A549 (cell line): ENCODE measurements around the gene ZNF280A. TPM values are rescaled to one million over a fixed set of nuclear protein-coding genes. Genes with fewer than 3 reads are reported as not detected.

Experiments used
- ATAC-seq, 2 experiments: fragments of 200-7000 bp in 1 of 2; fragments of >200 bp in 1 of 2; cut with Nextera tagmentation in 1 of 2; cut with Tn5 transposase in 1 of 2; 3 replicates each; pipeline versions ENCODE4 v1.8.0 to v1.9.1; 2018 to 2020; ENCODE audit warnings: mild to moderate bottlenecking in 1 of 2, moderate library complexity in 1 of 2
- CTCF ChIA-PET: fragments of 300-600 bp; sonication (Branson Sonifier 250); formaldehyde crosslinking; extraction: SDS; loops from one replicate; lab custom pipeline; 2021; ENCODE audit warnings: antibody characterized with exemption, inconsistent platforms; lab: Yijun Ruan, JAX
- POLR2A ChIA-PET: fragments of 350-600 bp; formaldehyde crosslinking; extraction: SDS; loops from one replicate; lab custom pipeline; 2021; ENCODE audit warnings: antibody characterized with exemption, inconsistent platforms; lab: Yijun Ruan, JAX
- DNase-seq, 2 experiments: peaks; one replicate each; pipeline versions ENCODE4 v3.0.0 to v3.0.0-alpha.2; 2011 to 2016; ENCODE audit warnings: low read depth in 1 of 2, low spot score in 1 of 2
- FAIRE-seq: peaks from 2 replicates; lab custom pipeline; 2011; peaks lifted over from hg19 to GRCh38; lab: Jason Lieb, UNC
- H3K27ac ChIP-seq, 2 experiments: fragments of >200 bp; sonication (Bioruptor Twin); formaldehyde crosslinking; 3 replicates each; pipeline ENCODE4 v1.5.1; 2016 to 2017
- H3K4me1 ChIP-seq: fragments of >200 bp; sonication (Bioruptor Twin); formaldehyde crosslinking; 3 replicates; pipeline ENCODE4 v1.6.1; 2016
- H3K4me2 ChIP-seq: fragments of >200 bp; sonication (Bioruptor Twin); formaldehyde crosslinking; 3 replicates; pipeline ENCODE4 v1.6.1; 2016
- H3K4me3 ChIP-seq: fragments of >200 bp; sonication (Bioruptor Twin); formaldehyde crosslinking; 3 replicates; pipeline ENCODE4 v1.5.1; 2016
- H3K9me3 ChIP-seq: fragments of >200 bp; sonication (Bioruptor Twin); formaldehyde crosslinking; 3 replicates; pipeline ENCODE4 v1.6.1; 2016
- BHLHE40 ChIP-seq: IDR thresholded peaks from 2 replicates; pipeline ENCODE4 v1.6.1; 2012; ENCODE audit warnings: low read depth, low read length, inconsistent platforms
- CHD2 ChIP-seq: fragments of 150-350 bp; IDR thresholded peaks from 2 replicates; pipeline ENCODE4 v1.6.1; 2014; ENCODE audit warnings: low read length; ENCODE audit not compliant: partially characterized antibody
- EHF ChIP-seq: fragments of 250-450 bp; sonication (Bioruptor Pico); IDR thresholded peaks from 2 replicates; pipeline ENCODE4 v1.5.0; 2020; ENCODE audit warnings: mild to moderate bottlenecking
- ELK1 ChIP-seq: fragments of 150-350 bp; IDR thresholded peaks from 2 replicates; pipeline ENCODE4 v1.6.1; 2014; ENCODE audit warnings: low read depth, mild to moderate bottlenecking, low read length
- GATA3 ChIP-seq: IDR thresholded peaks from 2 replicates; pipeline ENCODE4 v1.6.1; 2012; ENCODE audit warnings: borderline replicate concordance
- HOXB13 ChIP-seq: fragments of 250-450 bp; sonication (Bioruptor Pico); IDR thresholded peaks from 2 replicates; pipeline ENCODE4 v1.5.0; 2020; ENCODE audit warnings: low read depth, mild to moderate bottlenecking, moderate library complexity
- HOXB5 ChIP-seq: fragments of 250-450 bp; sonication (Bioruptor Pico); IDR thresholded peaks from 2 replicates; pipeline ENCODE4 v1.5.0; 2020; ENCODE audit warnings: mild to moderate bottlenecking, moderate library complexity
- MAFK ChIP-seq: fragments of 450-650 bp; IDR thresholded peaks from 2 replicates; pipeline ENCODE4 v1.6.1; 2014; ENCODE audit not compliant: partially characterized antibody
- MYC ChIP-seq: IDR thresholded peaks from 2 replicates; pipeline ENCODE4 v1.6.1; 2012; ENCODE audit warnings: mild to moderate bottlenecking, inconsistent platforms, low read length, improper control_type of control experiment, borderline replicate concordance
- PBX3 ChIP-seq: IDR thresholded peaks from 2 replicates; pipeline ENCODE4 v1.6.1; 2012
- PHF8 ChIP-seq: fragments of 200-600 bp; sonication (generic); IDR thresholded peaks from 2 replicates; pipeline ENCODE4 v1.6.1; 2016; ENCODE audit warnings: low read depth, mild to moderate bottlenecking, antibody characterized with exemption, moderate library complexity, borderline replicate concordance
- POLR2A ChIP-seq: IDR thresholded peaks from 2 replicates; pipeline ENCODE4 v1.6.1; 2012; ENCODE audit warnings: mild to moderate bottlenecking, low read length
- RFX5 ChIP-seq: fragments of 450-650 bp; IDR thresholded peaks from 2 replicates; pipeline ENCODE4 v1.7.1; 2014; ENCODE audit warnings: antibody characterized with exemption, mild to moderate bottlenecking, moderate library complexity
- TP53 ChIP-seq: fragments of 250-450 bp; sonication (Bioruptor Pico); IDR thresholded peaks from 2 replicates; pipeline ENCODE4 v1.5.0; 2021; ENCODE audit warnings: mild to moderate bottlenecking, moderate library complexity
- ZC3H11A ChIP-seq: fragments of 450-650 bp; IDR thresholded peaks from 2 replicates; pipeline ENCODE4 v1.6.1; 2014; ENCODE audit warnings: antibody characterized with exemption, mild to moderate bottlenecking
- ZNF302 ChIP-seq: fragments of 250-450 bp; sonication (Bioruptor Pico); IDR thresholded peaks from 2 replicates; pipeline ENCODE4 v1.9.0; 2021; ENCODE audit warnings: inconsistent platforms, mild to moderate bottlenecking, moderate library complexity
- ZSCAN20 ChIP-seq: fragments of 250-450 bp; sonication (Bioruptor Pico); IDR thresholded peaks from 2 replicates; pipeline ENCODE4 v1.8.0; 2022; ENCODE audit warnings: mild to moderate bottlenecking, moderate library complexity
- WGBS: methylation state at CpG from one replicate; pipeline ENCODE4 v1.1.6; 2017; ENCODE audit errors: missing lambda C conversion rate; 5-methylcytosine and 5-hydroxymethylcytosine counted together
- polyA plus RNA-seq, 4 experiments: library from polyadenylated mRNA; depleted of rRNA in 3 of 4; stranded (reverse); fragments of >200 nt; fragmentation: RNase III in 1 of 4; extraction: RNeasy Plus Mini Kit Qiagen cat#74134 plus additional on column Dnase treatment in 1 of 4; gene quantifications; 2 replicates in 3 of 4; 3 replicates in 1 of 4; pipeline ENCODE4 v1.2.3, GENCODE V29; 2011 to 2017
- TF ChIP-seq, protein P1 (sequence below): IDR thresholded peaks from 2 replicates; pipeline ENCODE4 v1.6.1; 2012
- TF ChIP-seq, protein P2 (sequence below): fragments of 200-600 bp; sonication (generic); IDR thresholded peaks from 2 replicates; pipeline ENCODE4 v1.6.1; 2016; ENCODE audit warnings: antibody characterized with exemption, mild to moderate bottlenecking, moderate library complexity
- TF ChIP-seq, protein P3 (sequence below): IDR thresholded peaks from 2 replicates; pipeline ENCODE4 v1.6.1; 2012; ENCODE audit warnings: low read depth, borderline replicate concordance
- TF ChIP-seq, protein P4 (sequence below): fragments of 250-450 bp; sonication (Bioruptor Pico); IDR thresholded peaks from 2 replicates; pipeline ENCODE4 v1.5.0; 2021; ENCODE audit warnings: mild to moderate bottlenecking, moderate library complexity, borderline replicate concordance
- TF ChIP-seq, protein P5 (sequence below): fragments of >200 bp; sonication (Bioruptor Twin); formaldehyde crosslinking; IDR thresholded peaks from 3 replicates; pipeline ENCODE4 v1.6.1; 2016

ZNF280A gene
- polyA plus RNA-seq, 2 of the 4 experiments (the other 2 are of a cell fraction), result 2.0 to 3.0 TPM

- no peak for TF ChIP-seq HOXB5 (CRISPR knock-in tag)
- TF ChIP-seq ELK1, result no peak
- TF ChIP-seq PBX3, result no peak
- no peak for TF ChIP-seq ZSCAN20 (CRISPR knock-in tag)
- TF ChIP-seq, protein P1, sequence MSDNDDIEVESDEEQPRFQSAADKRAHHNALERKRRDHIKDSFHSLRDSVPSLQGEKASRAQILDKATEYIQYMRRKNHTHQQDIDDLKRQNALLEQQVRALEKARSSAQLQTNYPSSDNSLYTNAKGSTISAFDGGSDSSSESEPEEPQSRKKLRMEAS, result no peak
- no peak for TF ChIP-seq ZNF302 (CRISPR knock-in tag)
- TF ChIP-seq MAFK, result no peak
- TF ChIP-seq, protein P2, sequence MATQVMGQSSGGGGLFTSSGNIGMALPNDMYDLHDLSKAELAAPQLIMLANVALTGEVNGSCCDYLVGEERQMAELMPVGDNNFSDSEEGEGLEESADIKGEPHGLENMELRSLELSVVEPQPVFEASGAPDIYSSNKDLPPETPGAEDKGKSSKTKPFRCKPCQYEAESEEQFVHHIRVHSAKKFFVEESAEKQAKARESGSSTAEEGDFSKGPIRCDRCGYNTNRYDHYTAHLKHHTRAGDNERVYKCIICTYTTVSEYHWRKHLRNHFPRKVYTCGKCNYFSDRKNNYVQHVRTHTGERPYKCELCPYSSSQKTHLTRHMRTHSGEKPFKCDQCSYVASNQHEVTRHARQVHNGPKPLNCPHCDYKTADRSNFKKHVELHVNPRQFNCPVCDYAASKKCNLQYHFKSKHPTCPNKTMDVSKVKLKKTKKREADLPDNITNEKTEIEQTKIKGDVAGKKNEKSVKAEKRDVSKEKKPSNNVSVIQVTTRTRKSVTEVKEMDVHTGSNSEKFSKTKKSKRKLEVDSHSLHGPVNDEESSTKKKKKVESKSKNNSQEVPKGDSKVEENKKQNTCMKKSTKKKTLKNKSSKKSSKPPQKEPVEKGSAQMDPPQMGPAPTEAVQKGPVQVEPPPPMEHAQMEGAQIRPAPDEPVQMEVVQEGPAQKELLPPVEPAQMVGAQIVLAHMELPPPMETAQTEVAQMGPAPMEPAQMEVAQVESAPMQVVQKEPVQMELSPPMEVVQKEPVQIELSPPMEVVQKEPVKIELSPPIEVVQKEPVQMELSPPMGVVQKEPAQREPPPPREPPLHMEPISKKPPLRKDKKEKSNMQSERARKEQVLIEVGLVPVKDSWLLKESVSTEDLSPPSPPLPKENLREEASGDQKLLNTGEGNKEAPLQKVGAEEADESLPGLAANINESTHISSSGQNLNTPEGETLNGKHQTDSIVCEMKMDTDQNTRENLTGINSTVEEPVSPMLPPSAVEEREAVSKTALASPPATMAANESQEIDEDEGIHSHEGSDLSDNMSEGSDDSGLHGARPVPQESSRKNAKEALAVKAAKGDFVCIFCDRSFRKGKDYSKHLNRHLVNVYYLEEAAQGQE, result no peak
- TF ChIP-seq, protein P3, sequence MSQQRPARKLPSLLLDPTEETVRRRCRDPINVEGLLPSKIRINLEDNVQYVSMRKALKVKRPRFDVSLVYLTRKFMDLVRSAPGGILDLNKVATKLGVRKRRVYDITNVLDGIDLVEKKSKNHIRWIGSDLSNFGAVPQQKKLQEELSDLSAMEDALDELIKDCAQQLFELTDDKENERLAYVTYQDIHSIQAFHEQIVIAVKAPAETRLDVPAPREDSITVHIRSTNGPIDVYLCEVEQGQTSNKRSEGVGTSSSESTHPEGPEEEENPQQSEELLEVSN, result no peak
- TF ChIP-seq, protein P4, sequence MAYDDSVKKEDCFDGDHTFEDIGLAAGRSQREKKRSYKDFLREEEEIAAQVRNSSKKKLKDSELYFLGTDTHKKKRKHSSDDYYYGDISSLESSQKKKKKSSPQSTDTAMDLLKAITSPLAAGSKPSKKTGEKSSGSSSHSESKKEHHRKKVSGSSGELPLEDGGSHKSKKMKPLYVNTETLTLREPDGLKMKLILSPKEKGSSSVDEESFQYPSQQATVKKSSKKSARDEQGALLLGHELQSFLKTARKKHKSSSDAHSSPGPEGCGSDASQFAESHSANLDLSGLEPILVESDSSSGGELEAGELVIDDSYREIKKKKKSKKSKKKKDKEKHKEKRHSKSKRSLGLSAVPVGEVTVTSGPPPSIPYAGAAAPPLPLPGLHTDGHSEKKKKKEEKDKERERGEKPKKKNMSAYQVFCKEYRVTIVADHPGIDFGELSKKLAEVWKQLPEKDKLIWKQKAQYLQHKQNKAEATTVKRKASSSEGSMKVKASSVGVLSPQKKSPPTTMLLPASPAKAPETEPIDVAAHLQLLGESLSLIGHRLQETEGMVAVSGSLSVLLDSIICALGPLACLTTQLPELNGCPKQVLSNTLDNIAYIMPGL, result no peak
- TF ChIP-seq TP53 (CRISPR knock-in tag), result no peak
- TF ChIP-seq, all 56 proteins: peak for 0
- FAIRE-seq (no peak), ATAC-seq (no peak), DNase-seq (no peak)
- Histone ChIP-seq H3K27ac (no peak overlapping the region), H3K4me1 (no peaks in the 10 kb centered on the region), H3K4me2 (no peak overlapping the region), H3K9me3 (no peaks in the 10 kb centered on the region), H3K4me3 (no peak overlapping the region)
- 65% methylated on average over 9 of the region's 9 CpGs for WGBS
- POLR2A ChIA-PET, result no interaction called here
- CTCF ChIA-PET, result interaction anchor here (1.2 to 1.5 kb wide), 2 partner anchors 20 to 24 kb away, joined by 3 to 5 read pairs; partner anchors contain the start of gene PRAME
These were observed 14.7 kb upstream of the ZNF280A start for GRCh38 chr22:22534604-22535415.

- no peak overlapping the region for H3K27ac ChIP-seq
- TF ChIP-seq BHLHE40 (no peak), RFX5 (no peak), CHD2 (no peak), HOXB13 (CRISPR knock-in tag) (no peak), GATA3 (no peak), EHF (CRISPR knock-in tag) (no peak), POLR2A (no peak), ELK1 (no peak), PHF8 (no peak), ZC3H11A (no peak), MYC (no peak)
- TF ChIP-seq, protein P5, sequence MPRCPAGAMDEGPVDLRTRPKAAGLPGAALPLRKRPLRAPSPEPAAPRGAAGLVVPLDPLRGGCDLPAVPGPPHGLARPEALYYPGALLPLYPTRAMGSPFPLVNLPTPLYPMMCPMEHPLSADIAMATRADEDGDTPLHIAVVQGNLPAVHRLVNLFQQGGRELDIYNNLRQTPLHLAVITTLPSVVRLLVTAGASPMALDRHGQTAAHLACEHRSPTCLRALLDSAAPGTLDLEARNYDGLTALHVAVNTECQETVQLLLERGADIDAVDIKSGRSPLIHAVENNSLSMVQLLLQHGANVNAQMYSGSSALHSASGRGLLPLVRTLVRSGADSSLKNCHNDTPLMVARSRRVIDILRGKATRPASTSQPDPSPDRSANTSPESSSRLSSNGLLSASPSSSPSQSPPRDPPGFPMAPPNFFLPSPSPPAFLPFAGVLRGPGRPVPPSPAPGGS, result no peak
- TF ChIP-seq, protein P4, result no peak
- ChIA-PET CTCF (interaction anchor here (0.7 to 1.5 kb wide), 3 partner anchors 14 to 25 kb away, joined by 3 to 6 read pairs (median 4); partner anchors contain the start of gene PRAME), POLR2A (no interaction called here)
- no peak for ATAC-seq
- H3K4me2 ChIP-seq, result no peak overlapping the region
- no peak overlapping the region for H3K4me3 ChIP-seq
- H3K9me3 ChIP-seq, result no peaks in the 10 kb centered on the region
- no peak for FAIRE-seq
- no peaks in the 10 kb centered on the region for H3K4me1 ChIP-seq
- no peak for DNase-seq
- 58% methylated on average over 5 of the region's 5 CpGs for WGBS
These were observed 13.8 kb upstream of the ZNF280A start for GRCh38 chr22:22533863-22534262.
